ENCODE measurements around the gene RHD. TPM values are rescaled to one million over a fixed set of nuclear protein-coding genes. Genes with fewer than 3 reads are reported as not detected.
"Not testable (repeated sequence)": the region's sequence is repeated elsewhere in the genome, so short reads cannot be mapped to it uniquely, and the experiment has no call there.

The RHD gene
- total RNA-seq, 1 experiment from 2014 or later: 1.3 TPM

GRCh38 chr1:25232866-25233784 is 39.2 kb upstream of the RHD start:
- WGBS (ENCODE audit: extremely low coverage, insufficient read length, low lambda C conversion rate): no CpG with 5 or more reads among the region's 13 CpGs
- H3K79me1 ChIP-seq (ENCODE audit: insufficient read depth, low read depth, low read length, poor library complexity, severe bottlenecking): peaks cover 5% of the 10 kb centered on the region
- no peak overlapping the region for H3K4me3 Mint-ChIP-seq
- no peaks in the 10 kb centered on the region for H3K27me3 ChIP-seq (ENCODE audit: insufficient read depth, low read length)
- H3K14ac ChIP-seq (ENCODE audit: insufficient read depth, low read length): peak overlapping the region; percentile 93; the same call in 1 of the 2 replicates
- TF ChIP-seq CTCF (conservative IDR thresholded peaks at IDR 0.05): no peak
- H3T11ph ChIP-seq (ENCODE audit: low read length): no peak overlapping the region
- no peaks in the 10 kb centered on the region for H4K20me1 ChIP-seq (ENCODE audit: control insufficient read depth, insufficient read depth, insufficient read length)
- peaks cover 4% of the 10 kb centered on the region for H3K23me2 ChIP-seq (ENCODE audit: insufficient read length, low read depth, low read length, poor library complexity, severe bottlenecking)
- H4K5ac ChIP-seq (ENCODE audit: insufficient read length, low read depth, low read length): peak overlapping the region; percentile 31
- H2BK5ac ChIP-seq (ENCODE audit: insufficient read length, low read length): no peak overlapping the region
- H2BK120ac ChIP-seq (ENCODE audit: low read depth, low read length, poor library complexity, severe bottlenecking): no peak overlapping the region
- no peak overlapping the region for H2AFZ ChIP-seq (ENCODE audit: low read length)
- no peak overlapping the region for H4K91ac ChIP-seq (ENCODE audit: insufficient read length, low read depth, low read length)
- H3K4ac ChIP-seq (ENCODE audit: low read depth, low read length): no peak overlapping the region
- no peak overlapping the region for H2BK20ac ChIP-seq (ENCODE audit: low read depth, low read length, poor library complexity, severe bottlenecking)
- peak overlapping the region; percentile 80 for H3K18ac ChIP-seq (ENCODE audit: insufficient read length, low read depth, low read length)
- no peak overlapping the region for H3K23ac ChIP-seq (ENCODE audit: insufficient read length, low read depth, low read length)
- peak; percentile 90 for DNase-seq
- H3K36me3 Mint-ChIP-seq (ENCODE audit: insufficient read depth in 1 of 3, low read depth in 3 of 3): peaks cover 11 to 42% (median 35%) of the 10 kb centered on the region in 3 experiments; a peak in 6 of 7 replicates
- no peaks in the 10 kb centered on the region for H3K9me3 ChIP-seq (ENCODE audit: control insufficient read depth, low read depth, low read length)
- peak overlapping the region; percentile 66 for H3K27ac ChIP-seq (ENCODE audit: insufficient read length, low read depth, low read length)
- peak overlapping the region; percentile 99 for H3K4me2 ChIP-seq (ENCODE audit: insufficient read depth, insufficient read length, low read length)
- no peaks in the 10 kb centered on the region for H3K9me3 Mint-ChIP-seq
- H3K9ac ChIP-seq (ENCODE audit: extremely low read depth, insufficient read length, low read length): peak overlapping the region; percentile 75
- no peaks in the 10 kb centered on the region; the same call in 1 of the 2 replicates for H3K4me1 ChIP-seq (ENCODE audit: insufficient read depth, low read length)
- H2AK5ac ChIP-seq (ENCODE audit: insufficient read length, low read length): no peak overlapping the region
- no peak overlapping the region for H4K8ac ChIP-seq (replicated peaks; ENCODE audit: insufficient read length, low read depth, low read length)
- H3K56ac ChIP-seq (ENCODE audit: insufficient read length, low read depth, low read length): no peak overlapping the region
- no peak overlapping the region for H2BK15ac ChIP-seq (ENCODE audit: low read depth, low read length)
- no peaks in the 10 kb centered on the region for H3K27me3 Mint-ChIP-seq (ENCODE audit: low read depth)
- H2BK12ac ChIP-seq (ENCODE audit: insufficient read length, low read depth, low read length): no peak overlapping the region
- peak overlapping the region in 1 of 3 experiments; percentile 85; a peak in 2 of 7 replicates for H3K27ac Mint-ChIP-seq
- peaks cover 14 to 15% of the 10 kb centered on the region in 2 experiments for H3K4me1 Mint-ChIP-seq
- no peaks in the 10 kb centered on the region for H3K79me2 ChIP-seq (ENCODE audit: insufficient read depth, low read length)

GRCh38 chr1:25235411-25235810 is 36.9 kb upstream of the RHD start:
- H3K4me1 ChIP-seq (ENCODE audit: insufficient read depth, low read length); H3K79me2 ChIP-seq (ENCODE audit: insufficient read depth, low read length); H3K18ac ChIP-seq (ENCODE audit: insufficient read length, low read depth, low read length); H4K8ac ChIP-seq (replicated peaks; ENCODE audit: insufficient read length, low read depth, low read length); H2AFZ ChIP-seq (ENCODE audit: low read length); H3K23ac ChIP-seq (ENCODE audit: insufficient read length, low read depth, low read length); H3K56ac ChIP-seq (ENCODE audit: insufficient read length, low read depth, low read length); H4K20me1 ChIP-seq (ENCODE audit: control insufficient read depth, insufficient read depth, insufficient read length); H3K14ac ChIP-seq (ENCODE audit: insufficient read depth, low read length); H2AK5ac ChIP-seq (ENCODE audit: insufficient read length, low read length); H4K91ac ChIP-seq (ENCODE audit: insufficient read length, low read depth, low read length); H3K9me3 Mint-ChIP-seq; H2BK15ac ChIP-seq (ENCODE audit: low read depth, low read length); H3K4me2 ChIP-seq (ENCODE audit: insufficient read depth, insufficient read length, low read length); H3K27ac ChIP-seq (ENCODE audit: insufficient read length, low read depth, low read length); H3K4ac ChIP-seq (ENCODE audit: low read depth, low read length); DNase-seq; H3K27ac Mint-ChIP-seq; H3K23me2 ChIP-seq (ENCODE audit: insufficient read length, low read depth, low read length, poor library complexity, severe bottlenecking); H2BK20ac ChIP-seq (ENCODE audit: low read depth, low read length, poor library complexity, severe bottlenecking); H2BK120ac ChIP-seq (ENCODE audit: low read depth, low read length, poor library complexity, severe bottlenecking); H2BK5ac ChIP-seq (ENCODE audit: insufficient read length, low read length); H3T11ph ChIP-seq (ENCODE audit: low read length); H3K9me3 ChIP-seq (ENCODE audit: control insufficient read depth, low read depth, low read length); H3K4me3 Mint-ChIP-seq; H4K5ac ChIP-seq (ENCODE audit: insufficient read length, low read depth, low read length); H2BK12ac ChIP-seq (ENCODE audit: insufficient read length, low read depth, low read length); H3K79me1 ChIP-seq (ENCODE audit: insufficient read depth, low read depth, low read length, poor library complexity, severe bottlenecking); H3K27me3 Mint-ChIP-seq (ENCODE audit: low read depth); H3K9ac ChIP-seq (ENCODE audit: extremely low read depth, insufficient read length, low read length); H3K27me3 ChIP-seq (ENCODE audit: insufficient read depth, low read length): not testable (repeated sequence)
- WGBS (ENCODE audit: extremely low coverage, insufficient read length, low lambda C conversion rate): no CpG with 5 or more reads among the region's 10 CpGs
- peaks cover 4 to 29% (median 25%) of the 10 kb centered on the region in 3 experiments; a peak in 6 of 7 replicates for H3K36me3 Mint-ChIP-seq (ENCODE audit: insufficient read depth in 1 of 3, low read depth in 3 of 3)
- peaks cover 22 to 23% of the 10 kb centered on the region in 2 experiments for H3K4me1 Mint-ChIP-seq
